Measurements from ENCODE around the gene MPZL1.

MPZL1 gene

GRCh38 chr1:167748906-167749305 is 27.1 kb downstream of the MPZL1 start:
- no peak for DNase-seq

GRCh38 chr1:167749741-167750140 is 28.0 kb downstream of the MPZL1 start:
- DNase-seq = no peak

GRCh38 chr1:167750641-167751040 is 28.9 kb downstream of the MPZL1 start:
- DNase-seq = no peak

- no peak for DNase-seq
These were observed 29.9 kb downstream of the MPZL1 start for GRCh38 chr1:167751676-167752075.

GRCh38 chr1:167752219-167752985 is 30.6 kb downstream of the MPZL1 start:
- DNase-seq = no peak

GRCh38 chr1:167755654-167756053 is 33.9 kb downstream of the MPZL1 start:
- no peak for DNase-seq

- DNase-seq = no peak
These were observed 35.1 kb downstream of the MPZL1 start for GRCh38 chr1:167756730-167757405.

GRCh38 chr1:167757433-167758309 is 35.9 kb downstream of the MPZL1 start:
- no peak for DNase-seq

- no peak for DNase-seq
These were observed 39.6 kb downstream of the MPZL1 start for GRCh38 chr1:167761400-167761799.

GRCh38 chr1:167762061-167762746 is 40.4 kb downstream of the MPZL1 start:
- DNase-seq = no peak

GRCh38 chr1:167763525-167764220 is 41.9 kb downstream of the MPZL1 start:
- peak in 39 of 56 donors; percentile 3 to 72 (median 37) for DNase-seq

GRCh38 chr1:167764458-167765330 is 42.9 kb downstream of the MPZL1 start:
- no peak for DNase-seq

GRCh38 chr1:167765496-167765895 is 43.7 kb downstream of the MPZL1 start:
- no peak for DNase-seq

- no peak for DNase-seq
These were observed 44.8 kb downstream of the MPZL1 start for GRCh38 chr1:167766538-167766937.

- DNase-seq = no peak
These were observed 46.0 kb downstream of the MPZL1 start for GRCh38 chr1:167767761-167768160.

- DNase-seq = no peak
These were observed 48.3 kb downstream of the MPZL1 start for GRCh38 chr1:167770127-167770526.

- DNase-seq = no peak
These were observed 50.7 kb downstream of the MPZL1 start for GRCh38 chr1:167772436-167772835.

GRCh38 chr1:167773516-167773915 is 51.7 kb downstream of the MPZL1 start:
- DNase-seq = no peak

- no peak for DNase-seq
These were observed 52.9 kb downstream of the MPZL1 start for GRCh38 chr1:167774710-167775109.

GRCh38 chr1:167775178-167775577 is 53.4 kb downstream of the MPZL1 start:
- no peak for DNase-seq
